Lung (tissue), 12 donors: ENCODE results near the gene NOP9. TPM values are rescaled to one million over a fixed set of nuclear protein-coding genes. Genes with fewer than 3 reads are reported as not detected.

ENCODE experiments used
- ATAC-seq: fragments of 200-7000 bp; cut with Tn5 transposase; one replicate; pipeline ENCODE4 v1.9.1; 2020; ENCODE audit warnings: moderate number of reproducible peaks; ENCODE audit not compliant: insufficient read depth, low FRiP score
- DNase-seq, 3 donors: peaks; one replicate each; pipeline ENCODE4 v3.0.0-alpha.2; 2013 to 2017
- H3K27ac ChIP-seq, 2 donors: one replicate each; pipeline ENCODE4 v1.5.1; 2013; ENCODE audit warnings: mild to moderate bottlenecking in 2 of 2, moderate library complexity in 2 of 2, control low read depth in 1 of 2, inconsistent platforms in 1 of 2, low read depth in 1 of 2, low read length in 1 of 2
- H3K27me3 ChIP-seq, 3 donors: one replicate each; pipeline ENCODE4 v1.5.1; 2013; ENCODE audit warnings: low read length in 2 of 3; ENCODE audit not compliant: control insufficient read depth in 3 of 3, insufficient read depth in 3 of 3
- H3K36me3 ChIP-seq, 4 donors: one replicate each; pipeline ENCODE4 v1.5.1; 2013; ENCODE audit warnings: low read length in 4 of 4, mild to moderate bottlenecking in 1 of 4, moderate library complexity in 1 of 4; ENCODE audit not compliant: control insufficient read depth in 4 of 4, insufficient read depth in 4 of 4
- H3K4me1 ChIP-seq, 5 donors: one replicate each; pipeline ENCODE4 v1.5.1; 2013; ENCODE audit warnings: low read length in 5 of 5, mild to moderate bottlenecking in 2 of 5, moderate library complexity in 1 of 5; ENCODE audit not compliant: control insufficient read depth in 5 of 5, insufficient read depth in 5 of 5
- H3K4me3 ChIP-seq: one replicate; pipeline ENCODE4 v1.5.1; 2013; ENCODE audit warnings: mild to moderate bottlenecking, control low read depth, moderate library complexity
- H3K9ac ChIP-seq, 2 donors: one replicate each; pipeline ENCODE4 v1.5.1; 2013; ENCODE audit warnings: low read length in 2 of 2, control low read depth in 1 of 2; ENCODE audit not compliant: insufficient read depth in 1 of 2
- H3K9me3 ChIP-seq, 4 donors: one replicate each; pipeline ENCODE4 v1.5.1; 2013; ENCODE audit warnings: low read length in 3 of 4, mild to moderate bottlenecking in 1 of 4, moderate library complexity in 1 of 4; ENCODE audit not compliant: control insufficient read depth in 4 of 4, insufficient read depth in 3 of 4
- WGBS, 2 donors: extraction: QIAGEN DNeasy Blood & Tissue Kit; methylation state at CpG; one replicate each; pipeline ENCODE4 v1.1.7; 2013; 5-methylcytosine and 5-hydroxymethylcytosine counted together
- polyA plus RNA-seq, 2 donors: library from polyadenylated mRNA; stranded (reverse); fragments of 200-250 nt; gene quantifications; one replicate each; pipeline ENCODE4 v1.2.1, GENCODE V29; 2013
- total RNA-seq, 2 donors: library from RNA; depleted of rRNA in 1 of 2; stranded (reverse); fragments of >200 nt in 1 of 2; gene quantifications; one replicate each; pipeline ENCODE4 v1.2.1, GENCODE V29; 2014 to 2021
- TF ChIP-seq, protein P1 (sequence below): IDR thresholded peaks from 2 replicates; pipeline ENCODE4 v1.5.1; 2012; ENCODE audit warnings: mild to moderate bottlenecking; ENCODE audit errors: control extremely low read depth, extremely low read depth
- donor health status: control.
- donor health status: control.
- donor health status: Bipolar disorder and iron deficiency.
- donor health status: healthy.
- donor health status: DM: yes; HTN: yes; CAD: no.

The NOP9 gene
- total and polyA plus RNA-seq, 4 donors, result 12.1 to 25.9 (median 13.8) TPM

DNA sequence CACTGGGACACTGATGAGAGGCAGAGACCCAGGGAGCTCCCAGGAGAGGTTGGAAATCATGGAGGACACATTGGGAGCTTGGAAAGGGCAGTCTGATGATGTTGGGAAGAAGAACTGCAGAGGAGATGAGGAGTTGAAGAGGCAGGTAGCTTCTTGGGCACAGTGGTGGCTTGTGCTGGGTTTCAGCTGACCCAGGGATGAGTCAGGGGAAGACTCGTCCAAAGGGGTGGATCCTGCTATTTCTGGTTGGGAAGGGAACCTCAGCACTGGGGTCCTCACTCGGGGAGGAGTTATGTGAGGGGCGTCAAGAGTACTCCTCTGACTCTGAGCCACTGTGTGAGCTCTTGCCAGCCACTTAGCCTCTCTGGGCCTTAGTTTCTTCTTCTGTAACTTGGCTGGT is 23.7 kb downstream of the NOP9 start:
- H3K36me3 ChIP-seq, result peaks cover 0 to 1% (median 0%) of the 10 kb centered on the region in 4 donors
- H3K9ac ChIP-seq, result no peak overlapping the region
- DNase-seq (no peak), ATAC-seq (no peak)
- H3K4me3 ChIP-seq, result no peak overlapping the region
- peaks cover 0 to 7% (median 0%) of the 10 kb centered on the region in 5 donors for H3K4me1 ChIP-seq
- peaks cover 0 to 12% (median 5%) of the 10 kb centered on the region in 3 donors for H3K27me3 ChIP-seq
- WGBS, 2 donors, result 66 to 74% methylated on average over 3 of the region's 3 CpGs
- TF ChIP-seq, protein P1, sequence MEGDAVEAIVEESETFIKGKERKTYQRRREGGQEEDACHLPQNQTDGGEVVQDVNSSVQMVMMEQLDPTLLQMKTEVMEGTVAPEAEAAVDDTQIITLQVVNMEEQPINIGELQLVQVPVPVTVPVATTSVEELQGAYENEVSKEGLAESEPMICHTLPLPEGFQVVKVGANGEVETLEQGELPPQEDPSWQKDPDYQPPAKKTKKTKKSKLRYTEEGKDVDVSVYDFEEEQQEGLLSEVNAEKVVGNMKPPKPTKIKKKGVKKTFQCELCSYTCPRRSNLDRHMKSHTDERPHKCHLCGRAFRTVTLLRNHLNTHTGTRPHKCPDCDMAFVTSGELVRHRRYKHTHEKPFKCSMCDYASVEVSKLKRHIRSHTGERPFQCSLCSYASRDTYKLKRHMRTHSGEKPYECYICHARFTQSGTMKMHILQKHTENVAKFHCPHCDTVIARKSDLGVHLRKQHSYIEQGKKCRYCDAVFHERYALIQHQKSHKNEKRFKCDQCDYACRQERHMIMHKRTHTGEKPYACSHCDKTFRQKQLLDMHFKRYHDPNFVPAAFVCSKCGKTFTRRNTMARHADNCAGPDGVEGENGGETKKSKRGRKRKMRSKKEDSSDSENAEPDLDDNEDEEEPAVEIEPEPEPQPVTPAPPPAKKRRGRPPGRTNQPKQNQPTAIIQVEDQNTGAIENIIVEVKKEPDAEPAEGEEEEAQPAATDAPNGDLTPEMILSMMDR, result no peak
- H3K9me3 ChIP-seq, result no peaks in the 10 kb centered on the region
- no peak overlapping the region for H3K27ac ChIP-seq

DNA sequence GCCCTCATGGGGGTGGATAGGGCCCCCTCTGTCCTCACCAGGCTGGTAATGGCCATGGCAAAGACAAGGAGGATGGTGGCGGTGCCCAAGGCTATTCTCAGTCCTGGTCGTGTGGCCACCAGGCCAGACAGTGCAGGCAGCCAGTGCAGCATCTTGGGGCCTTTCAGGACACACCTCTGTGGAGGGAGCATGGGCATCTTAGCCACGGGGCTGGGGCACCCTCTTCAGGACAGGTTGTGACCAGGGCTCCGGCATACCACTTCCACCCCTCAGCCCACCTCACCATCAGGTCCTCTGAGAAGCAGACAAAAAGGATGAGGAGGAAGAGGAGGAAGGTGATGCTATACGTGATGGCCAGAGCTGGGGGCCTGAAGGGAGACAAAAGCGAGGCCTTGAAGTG is 24.4 kb downstream of the NOP9 start:
- Histone ChIP-seq H3K27me3 (peaks cover 0 to 5% (median 1%) of the 10 kb centered on the region in 3 donors), H3K27ac (no peak overlapping the region), H3K4me3 (no peak overlapping the region), H3K9ac (no peak overlapping the region), H3K36me3 (peaks cover 0 to 1% (median 0%) of the 10 kb centered on the region in 4 donors), H3K9me3 (no peaks in the 10 kb centered on the region), H3K4me1 (peaks cover 0 to 7% (median 0%) of the 10 kb centered on the region in 5 donors)
- TF ChIP-seq, protein P1, result no peak
- DNase-seq (no peak), ATAC-seq (no peak)
- WGBS, 2 donors, result 83 to 84% methylated on average over 6 of the region's 6 CpGs

DNA sequence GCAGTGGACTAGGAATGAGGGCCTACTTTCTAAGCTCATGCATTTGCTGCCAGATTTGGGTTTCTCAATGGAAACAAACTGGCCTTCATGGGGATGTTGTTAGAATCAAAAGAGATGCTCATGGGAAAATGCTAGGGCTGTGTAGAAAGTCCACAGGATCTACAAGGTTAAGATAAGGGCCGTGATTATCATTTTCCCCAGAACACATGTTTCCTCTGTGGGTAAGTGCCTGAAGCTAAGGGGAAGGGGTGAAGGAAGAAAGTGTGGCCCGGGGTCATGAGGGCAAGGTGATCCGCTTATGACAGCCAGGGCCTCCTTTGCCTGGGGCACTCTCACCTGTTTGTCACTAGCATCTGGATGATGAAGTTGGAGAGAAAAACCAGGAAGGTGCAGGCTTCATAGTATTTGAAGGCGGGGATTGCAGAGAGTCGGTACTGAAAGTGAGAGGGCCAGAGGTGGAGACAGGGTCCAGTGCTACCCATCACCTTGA is 25.4 kb downstream of the NOP9 start:
- Histone ChIP-seq H3K4me3 (no peak overlapping the region), H3K36me3 (peaks cover 0 to 3% (median 0%) of the 10 kb centered on the region in 4 donors), H3K9ac (no peak overlapping the region), H3K27me3 (no peaks in the 10 kb centered on the region), H3K27ac (no peak overlapping the region), H3K4me1 (peaks cover 0 to 7% (median 0%) of the 10 kb centered on the region in 5 donors), H3K9me3 (no peaks in the 10 kb centered on the region)
- 65 to 82% methylated on average over 5 of the region's 5 CpGs for WGBS, 2 donors
- no peak for DNase-seq
- TF ChIP-seq, protein P1, result no peak
- ATAC-seq, result no peak

DNA sequence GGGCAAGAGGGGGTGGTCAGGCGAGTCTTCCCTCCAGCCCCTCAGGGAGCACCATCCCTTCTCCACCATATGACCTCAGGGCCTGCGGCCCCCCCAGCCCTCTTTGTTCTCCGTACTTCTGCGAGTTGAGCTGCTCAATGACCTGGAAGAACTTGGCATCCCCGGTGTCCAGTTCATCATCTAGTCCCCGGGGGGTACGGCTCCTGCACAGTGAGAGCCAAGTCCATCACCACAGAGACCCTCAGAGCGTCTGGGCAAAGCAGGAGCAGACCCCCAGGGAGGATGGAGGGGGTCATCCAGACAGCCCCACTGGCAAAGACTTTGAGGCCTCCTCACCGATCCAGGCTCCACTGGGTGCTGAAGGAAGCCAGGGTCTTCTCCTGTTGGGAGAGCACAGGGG is 26.3 kb downstream of the NOP9 start:
- H3K27me3 ChIP-seq, result peaks cover 0 to 5% (median 0%) of the 10 kb centered on the region in 3 donors
- TF ChIP-seq, protein P1, result no peak
- ATAC-seq (no peak), DNase-seq (no peak)
- WGBS, 2 donors, result 86 to 92% methylated on average over 9 of the region's 9 CpGs
- H3K27ac ChIP-seq, result no peak overlapping the region
- no peaks in the 10 kb centered on the region for H3K9me3 ChIP-seq
- H3K9ac ChIP-seq, result no peak overlapping the region
- no peak overlapping the region for H3K4me3 ChIP-seq
- peaks cover 0 to 5% (median 0%) of the 10 kb centered on the region in 4 donors for H3K36me3 ChIP-seq
- H3K4me1 ChIP-seq, result peaks cover 0 to 7% (median 0%) of the 10 kb centered on the region in 5 donors
